Muscle of leg (tissue), 11 donors: ENCODE measurements around the gene CLEC5A. TPM values are rescaled to one million over a fixed set of nuclear protein-coding genes. Genes with fewer than 3 reads are reported as not detected.
A peak's percentile ranks its signal among the peaks of the same experiment; 100 is the strongest.
"Not testable (repeated sequence)": the region's sequence is repeated elsewhere in the genome, so short reads cannot be mapped to it uniquely, and the experiment has no call there.

Experiments
- DNase-seq: peaks from one replicate; pipeline ENCODE4 v3.0.0; 2013
- H3K27ac ChIP-seq: one replicate; pipeline ENCODE4 v1.5.1; 2013; ENCODE audit warnings: mild to moderate bottlenecking, low read length, control low read depth
- H3K27me3 ChIP-seq: one replicate; pipeline ENCODE4 v1.6.1; 2013; ENCODE audit warnings: low read length; ENCODE audit not compliant: control insufficient read depth, insufficient read depth
- H3K36me3 ChIP-seq: one replicate; pipeline ENCODE4 v1.6.1; 2013; ENCODE audit warnings: low read length; ENCODE audit not compliant: control insufficient read depth, insufficient read depth
- H3K4me1 ChIP-seq: one replicate; pipeline ENCODE4 v1.6.1; 2013; ENCODE audit warnings: low read length; ENCODE audit not compliant: control insufficient read depth, insufficient read depth
- H3K4me3 ChIP-seq: one replicate; pipeline ENCODE4 v1.5.1; 2013; ENCODE audit warnings: low read length, control low read depth
- H3K9me3 ChIP-seq: replicated peaks from 2 replicates; pipeline ENCODE4 v1.6.1; 2013; ENCODE audit warnings: low read depth, low read length; ENCODE audit not compliant: control insufficient read depth
- WGBS: methylation state at CpG from one replicate; pipeline ENCODE4 v1.1.5; 2013; ENCODE audit warnings: missing lambda C conversion rate; ENCODE audit not compliant: insufficient coverage; 5-methylcytosine and 5-hydroxymethylcytosine counted together
- polyA plus RNA-seq, 8 donors: library from polyadenylated mRNA; unstranded; fragments of 120-200 nt; gene quantifications; one replicate each; pipeline versions ENCODE4 v1.2.1 to v1.2.3, GENCODE V29; 2013; ENCODE audit warnings: inconsistent platforms in 1 of 8, low replicate concordance in 1 of 8; ENCODE audit not compliant: insufficient read length in 8 of 8, insufficient read depth in 1 of 8
- total RNA-seq: library from RNA; stranded (reverse); fragments of 120-200 nt; gene quantifications from one replicate; pipeline ENCODE4 v1.2.4, GENCODE V29; 2013

CLEC5A gene
- total and polyA plus RNA-seq, 9 donors: 0.13 to 0.32 (median 0.24) TPM

- Histone ChIP-seq H3K27ac (no peak within 1 kb of the TSS), H3K27me3 (no peaks in the 10 kb centered on the region), H3K4me3 (no peak within 1 kb of the TSS), H3K36me3 (no peaks in the 10 kb centered on the region), H3K4me1 (no peaks in the 10 kb centered on the region), H3K9me3 (peaks cover 7% of the 10 kb centered on the region)
- DNase-seq: no peak
- 81% methylated on average over 2 of the region's 3 CpGs for WGBS
Measured at GRCh38 chr7:141916099-141916498, 30.7 kb downstream of the CLEC5A start, which contains the start of gene OR9A4. TSS of gene OR9A4 (plus strand) at chr7:141916399. CDS start at chr7:141918876, 2,477 bp downstream.

DNA sequence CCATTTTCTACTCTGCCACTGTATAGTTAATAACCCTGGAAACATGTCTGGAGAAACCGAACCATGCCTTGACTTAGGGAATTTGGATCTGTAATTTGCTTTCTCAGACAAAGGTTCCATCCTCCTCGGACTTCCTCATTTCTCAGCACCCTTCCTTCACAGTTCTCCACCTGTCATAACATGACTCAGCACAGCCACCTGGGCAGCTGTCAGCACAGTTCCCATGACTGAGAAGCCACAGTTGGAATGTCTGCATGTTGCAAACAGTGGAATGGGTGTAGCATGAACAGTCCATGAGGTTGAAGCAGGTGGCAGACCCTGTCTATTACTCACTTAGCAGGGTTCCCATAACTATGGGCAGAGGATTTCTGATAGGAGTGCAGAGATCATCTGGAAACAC lies 31.2 kb downstream of the CLEC5A start:
- H3K27ac ChIP-seq: no peak overlapping the region
- no peaks in the 10 kb centered on the region for H3K27me3 ChIP-seq
- no peaks in the 10 kb centered on the region for H3K4me1 ChIP-seq
- no peaks in the 10 kb centered on the region for H3K36me3 ChIP-seq
- DNase-seq: no peak
- no peak overlapping the region for H3K4me3 ChIP-seq
- peaks cover 7% of the 10 kb centered on the region for H3K9me3 ChIP-seq
- WGBS: no CpG with 5 or more reads among the region's 2 CpGs

- Histone ChIP-seq H3K4me3 (no peak overlapping the region), H3K9me3 (no peaks in the 10 kb centered on the region), H3K4me1 (no peaks in the 10 kb centered on the region), H3K27me3 (no peaks in the 10 kb centered on the region), H3K27ac (no peak overlapping the region), H3K36me3 (no peaks in the 10 kb centered on the region)
- DNase-seq: no peak
Measured at GRCh38 chr7:141911391-141911790, 35.4 kb downstream of the CLEC5A start.

DNA sequence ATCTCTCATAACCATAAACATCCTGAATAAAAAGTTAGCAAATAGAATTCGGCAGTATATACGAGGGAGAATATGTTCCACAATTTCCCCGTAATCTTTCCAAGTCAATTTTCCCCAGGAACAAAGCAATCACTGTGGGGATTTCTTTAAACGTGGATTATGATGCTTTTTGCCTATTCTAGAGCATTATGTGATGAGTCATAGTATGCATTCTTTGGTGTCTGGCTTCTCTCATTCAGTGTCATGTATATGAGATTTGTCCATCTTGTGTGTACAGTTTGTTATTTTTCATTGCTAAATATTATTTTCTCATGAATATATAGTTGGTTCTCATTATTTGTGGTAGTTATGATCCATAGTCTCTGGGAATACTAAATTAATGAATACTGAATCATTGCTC lies 40.5 kb downstream of the CLEC5A start:
- no CpG with 5 or more reads among the region's 4 CpGs for WGBS
- Histone ChIP-seq H3K27ac (no peak overlapping the region), H3K9me3 (no peaks in the 10 kb centered on the region), H3K4me1 (no peaks in the 10 kb centered on the region), H3K36me3 (no peaks in the 10 kb centered on the region), H3K27me3 (no peaks in the 10 kb centered on the region), H3K4me3 (no peak overlapping the region)
- no peak for DNase-seq

GRCh38 chr7:141899366-141899765 lies 47.4 kb downstream of the CLEC5A start:
- H3K9me3 ChIP-seq, H3K4me1 ChIP-seq, H3K4me3 ChIP-seq, H3K36me3 ChIP-seq, DNase-seq, H3K27ac ChIP-seq, H3K27me3 ChIP-seq: not testable (repeated sequence)
- no CpG with 5 or more reads among the region's 3 CpGs for whole genome bisulfite sequencing

GRCh38 chr7:141891336-141891735 lies 55.4 kb downstream of the CLEC5A start:
- Histone ChIP-seq H3K4me3 (no peak overlapping the region), H3K36me3 (no peaks in the 10 kb centered on the region), H3K4me1 (no peaks in the 10 kb centered on the region), H3K27me3 (no peaks in the 10 kb centered on the region), H3K9me3 (peaks cover under 1% of the 10 kb centered on the region), H3K27ac (no peak overlapping the region)
- no CpG with 5 or more reads among the region's 3 CpGs for WGBS
- peak; percentile 2 for DNase-seq

GRCh38 chr7:141889321-141889720 lies 57.5 kb downstream of the CLEC5A start:
- Histone ChIP-seq H3K27me3 (no peaks in the 10 kb centered on the region), H3K36me3 (no peaks in the 10 kb centered on the region), H3K27ac (no peak overlapping the region)

GRCh38 chr7:141884539-141885225 lies 62.1 kb downstream of the CLEC5A start:
- peak; percentile 3 for DNase-seq
- no peaks in the 10 kb centered on the region for H3K4me1 ChIP-seq
- H3K9me3 ChIP-seq: peaks cover 14% of the 10 kb centered on the region
- H3K4me3 ChIP-seq: no peak overlapping the region
- H3K36me3 ChIP-seq: no peaks in the 10 kb centered on the region
- no peaks in the 10 kb centered on the region for H3K27me3 ChIP-seq
- no peak overlapping the region for H3K27ac ChIP-seq
- WGBS: 46% methylated on average over 3 of the region's 5 CpGs

More at GRCh38 chr7:141889321-141889720, 57.5 kb downstream of the CLEC5A start:
- no peak for DNase-seq
- WGBS: no CpG with 5 or more reads among the region's 1 CpG
- peaks cover 6% of the 10 kb centered on the region for H3K9me3 ChIP-seq
- no peaks in the 10 kb centered on the region for H3K4me1 ChIP-seq
- no peak overlapping the region for H3K4me3 ChIP-seq

DNA sequence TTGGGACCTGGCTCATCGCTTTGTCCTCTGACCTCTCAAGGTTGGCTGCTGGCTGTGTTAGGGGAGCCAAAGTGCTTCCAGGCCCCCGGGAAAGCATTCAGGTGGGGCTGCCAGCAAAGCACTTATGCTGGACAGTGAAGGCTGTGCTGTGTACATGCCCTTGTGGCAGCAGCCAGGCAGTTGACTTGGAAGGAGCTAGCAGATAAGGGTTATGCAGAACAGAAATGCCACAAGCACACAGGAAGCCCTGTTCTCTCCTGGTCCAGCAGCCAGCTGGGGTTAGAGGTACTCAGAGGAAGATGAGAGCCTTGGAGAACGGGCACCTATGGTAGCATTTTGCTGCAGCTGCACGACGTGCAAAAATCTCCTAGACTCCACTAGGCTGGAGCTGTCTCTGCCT lies 65.8 kb downstream of the CLEC5A start:
- 88% methylated on average over 2 of the region's 5 CpGs for WGBS
- no peaks in the 10 kb centered on the region for H3K36me3 ChIP-seq
- no peak for DNase-seq
- no peaks in the 10 kb centered on the region for H3K27me3 ChIP-seq
- H3K9me3 ChIP-seq: peaks cover 19% of the 10 kb centered on the region
- H3K27ac ChIP-seq: no peak overlapping the region
- no peak overlapping the region for H3K4me3 ChIP-seq
- no peaks in the 10 kb centered on the region for H3K4me1 ChIP-seq

DNA sequence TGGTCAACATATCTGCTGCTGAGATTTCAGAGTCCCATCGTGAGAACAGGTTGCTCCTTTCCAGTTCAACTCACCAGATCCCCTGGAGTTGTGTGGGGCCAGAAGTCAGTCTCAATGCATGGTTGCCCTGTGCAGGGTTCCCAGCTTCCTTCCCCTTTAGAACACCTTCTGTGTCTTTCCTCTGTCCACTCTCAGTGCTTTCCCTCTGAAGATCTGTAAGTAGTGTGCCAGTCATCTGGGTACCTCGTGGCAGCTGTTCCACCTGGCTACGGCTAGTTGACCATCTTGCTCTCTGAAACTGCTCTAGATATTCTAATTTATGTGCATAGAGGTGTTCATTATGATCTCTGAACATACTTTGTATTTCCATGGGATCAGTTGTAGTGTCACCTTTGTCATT lies 69.4 kb downstream of the CLEC5A start:
- no CpG with 5 or more reads among the region's 3 CpGs for WGBS
- H3K4me1 ChIP-seq: no peaks in the 10 kb centered on the region
- no peak for DNase-seq
- H3K9me3 ChIP-seq: peaks cover 15% of the 10 kb centered on the region
- H3K36me3 ChIP-seq: no peaks in the 10 kb centered on the region
- H3K27me3 ChIP-seq: no peaks in the 10 kb centered on the region
- no peak overlapping the region for H3K27ac ChIP-seq
- H3K4me3 ChIP-seq: no peak overlapping the region
